Urothelium cell line (cell line): ENCODE results near the gene TMCC1.
A peak's percentile ranks its signal among the peaks of the same experiment; 100 is the strongest.

Experiments
- DNase-seq: peaks from one replicate; pipeline ENCODE4 v3.0.0; 2011; ENCODE audit warnings: low spot score, mixed read lengths
- FAIRE-seq: peaks from 2 replicates; lab custom pipeline; 2011; peaks lifted over from hg19 to GRCh38; lab: Jason Lieb, UNC

Gene TMCC1

DNA sequence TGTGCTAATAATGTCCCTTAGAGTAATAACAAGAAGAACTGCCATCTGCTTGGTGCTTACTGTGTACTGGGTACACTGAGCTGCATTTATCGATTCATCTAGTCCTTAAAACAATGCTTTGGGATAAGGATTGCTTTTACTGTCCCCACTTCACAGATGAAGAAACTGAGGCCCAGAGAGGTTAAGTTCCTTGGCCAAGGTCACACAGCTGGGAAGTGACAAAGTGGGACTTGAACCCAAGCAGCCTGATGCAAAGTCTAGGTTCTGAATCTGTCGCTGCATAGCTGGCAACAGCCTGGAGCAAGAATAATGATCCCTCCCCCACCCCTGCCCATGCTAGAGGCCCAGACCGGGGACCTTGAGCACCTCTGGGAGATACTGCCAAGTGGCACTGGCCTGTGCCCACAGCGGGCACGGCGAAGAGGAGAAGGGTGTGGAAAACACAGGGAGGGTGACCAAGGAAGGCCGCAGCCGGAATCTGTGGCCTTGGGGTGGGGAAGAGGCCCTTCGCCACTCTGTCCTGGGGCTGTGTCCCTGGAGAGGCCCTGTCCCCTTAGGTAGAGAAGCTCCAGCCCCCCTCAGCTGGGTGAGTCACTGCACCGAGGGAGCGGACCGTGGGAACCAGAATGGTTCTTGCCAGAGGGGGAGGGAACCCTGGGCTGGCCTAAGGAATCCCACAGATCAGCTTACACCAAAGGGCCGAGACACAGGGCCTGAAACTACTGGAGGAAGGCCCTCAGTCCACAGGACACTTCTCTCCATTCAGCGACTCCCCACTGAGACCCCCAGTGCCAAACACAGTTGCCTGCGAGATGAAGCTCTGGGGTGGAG lies 290.6 kb downstream of the TMCC1 start:
- DNase-seq (peak; percentile 79), FAIRE-seq (no peak)

DNA sequence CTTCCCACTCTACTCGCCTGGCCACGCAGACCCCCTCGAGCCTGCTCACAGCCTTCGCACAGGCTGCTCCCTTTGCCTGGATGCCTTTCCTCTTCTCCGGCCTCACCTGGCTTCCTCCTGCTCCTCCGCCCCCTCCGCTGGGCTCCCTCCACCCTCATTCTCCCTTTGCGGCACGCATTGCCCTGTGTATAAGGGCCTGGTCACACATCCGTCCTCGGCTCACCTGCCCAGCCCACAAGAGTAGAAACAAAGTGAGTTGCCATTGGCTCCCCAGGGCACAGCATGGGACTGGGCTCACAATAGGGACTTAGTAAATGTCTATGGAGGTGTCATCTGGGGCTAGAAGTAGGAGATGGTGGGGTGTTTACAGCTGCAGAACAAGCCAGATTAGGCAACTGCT lies 291.2 kb downstream of the TMCC1 start:
- DNase-seq = no peak
- FAIRE-seq = no peak

DNA sequence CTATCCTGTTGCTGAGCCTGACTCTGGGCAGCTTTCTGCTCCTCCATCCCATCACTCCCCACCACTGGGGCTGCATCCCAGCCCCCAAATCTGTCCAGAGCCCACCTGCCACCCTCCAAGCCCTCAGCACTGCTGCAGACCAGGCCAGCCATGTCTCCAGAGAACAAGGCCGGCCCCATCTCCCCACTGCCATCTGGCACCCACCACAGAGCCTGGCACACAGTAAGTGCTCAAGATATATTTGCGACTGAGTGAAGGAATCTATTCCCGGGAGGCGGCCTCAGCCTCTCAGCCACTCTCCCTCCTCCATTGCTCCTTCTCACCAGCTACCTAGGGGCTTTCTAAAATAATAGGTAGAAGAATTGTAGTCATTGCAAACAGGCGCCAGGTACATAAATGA lies 291.8 kb downstream of the TMCC1 start:
- FAIRE-seq = no peak
- no peak for DNase-seq

DNA sequence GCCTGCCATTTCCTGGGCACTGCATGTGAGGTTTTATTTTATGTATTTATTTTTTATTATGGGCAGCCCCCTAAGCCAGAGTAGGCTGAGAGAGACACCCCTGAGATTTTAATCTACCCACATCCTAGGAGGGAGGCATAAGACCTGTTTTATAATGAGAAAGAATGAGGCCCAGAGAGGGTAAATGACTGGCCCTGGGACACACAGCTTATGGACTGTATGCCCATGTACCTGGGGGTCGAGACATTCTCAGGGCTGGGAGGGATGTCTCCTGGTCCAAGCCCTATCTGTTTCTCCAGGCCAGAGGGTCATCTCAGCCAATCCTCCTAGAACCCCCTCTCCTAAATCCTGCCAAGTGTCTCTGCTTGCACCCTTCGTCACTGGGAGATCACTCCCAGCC lies 293.2 kb downstream of the TMCC1 start:
- DNase-seq (no peak), FAIRE-seq (no peak)

DNA sequence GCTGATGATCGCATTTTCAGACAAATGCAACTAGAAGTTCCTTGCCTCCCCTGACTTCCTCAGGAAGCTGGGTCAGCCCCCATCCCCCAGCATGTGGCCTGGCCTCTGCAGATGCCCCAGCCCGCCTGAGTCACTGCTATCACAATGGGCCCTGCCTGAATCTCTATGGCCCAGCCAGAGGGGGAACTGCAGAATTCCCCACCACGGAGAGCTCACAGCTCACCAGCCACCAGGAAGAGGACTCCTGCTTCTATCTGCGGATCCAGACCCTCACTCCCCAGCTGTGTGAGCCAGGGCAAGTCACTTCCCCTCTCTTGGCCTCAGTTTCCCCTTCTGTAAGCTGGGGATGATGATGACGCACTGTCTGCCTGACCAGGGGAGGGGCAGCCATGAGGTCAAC lies 293.9 kb downstream of the TMCC1 start:
- FAIRE-seq (no peak), DNase-seq (peak; percentile 60)

DNA sequence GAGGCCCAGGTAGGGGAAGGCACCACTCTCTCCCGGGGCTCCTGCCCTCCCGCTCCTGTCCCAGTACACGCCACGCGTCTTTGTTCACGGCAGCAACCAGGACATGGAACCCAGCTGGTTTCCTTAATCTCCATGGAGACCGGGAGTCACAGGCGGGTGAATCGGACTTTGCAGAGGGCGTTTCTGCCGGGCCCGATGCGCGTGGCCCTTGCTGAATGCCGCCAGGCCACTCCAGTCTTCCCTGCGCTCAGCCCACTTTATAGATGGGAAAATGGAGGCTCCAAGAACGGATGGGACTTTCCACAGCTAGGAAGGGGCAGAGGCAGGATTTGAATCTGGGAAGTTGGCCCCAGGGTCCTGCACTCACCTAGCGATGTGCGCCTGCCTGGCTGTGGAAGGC lies 294.4 kb downstream of the TMCC1 start:
- FAIRE-seq = no peak

DNA sequence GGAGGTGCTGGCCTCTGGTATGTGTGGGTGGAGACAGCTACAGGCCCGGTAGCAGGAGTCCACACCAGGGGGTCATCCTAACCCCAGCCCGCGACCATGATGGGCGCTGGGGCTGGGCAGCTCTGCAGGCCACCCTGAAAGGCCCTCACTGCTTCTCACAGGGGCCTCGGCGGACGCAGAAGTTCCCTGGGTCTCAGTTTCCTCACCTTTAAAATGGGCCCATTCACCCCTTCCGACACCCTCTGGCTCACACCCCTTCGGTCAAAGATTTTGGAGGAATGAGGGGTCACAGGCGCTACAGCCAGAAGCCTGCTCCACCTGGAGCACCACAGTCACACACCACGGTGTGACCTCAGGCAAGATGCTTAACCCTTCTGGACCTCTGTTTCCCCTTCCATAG lies 295.0 kb downstream of the TMCC1 start:
- DNase-seq (no peak), FAIRE-seq (no peak)

More for the DNA sequence above, 294.4 kb downstream of the TMCC1 start:
- no peak for DNase-seq

DNA sequence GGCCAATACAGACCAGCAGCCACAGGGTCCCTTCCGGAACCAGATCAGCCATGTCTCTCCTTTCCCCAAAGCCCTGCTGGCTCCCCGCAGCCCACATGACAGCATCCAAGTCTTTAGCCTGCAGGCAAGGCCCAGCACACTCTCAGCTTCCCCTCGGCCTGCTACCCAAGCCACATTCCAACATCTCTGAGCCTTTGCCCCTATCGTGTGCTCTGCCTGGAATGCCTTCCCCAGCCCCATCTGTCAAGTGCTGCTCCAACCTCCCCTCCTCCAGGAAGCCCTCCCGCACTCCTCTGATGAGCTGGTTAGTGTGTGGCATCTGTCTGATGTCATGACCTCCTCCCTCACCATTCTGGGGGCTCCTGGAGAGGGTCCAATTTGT lies 295.5 kb downstream of the TMCC1 start:
- DNase-seq (no peak), FAIRE-seq (no peak)
